B cell (primary cell): Measurements from ENCODE around the gene COL17A1. TPM values are rescaled to one million over a fixed set of nuclear protein-coding genes. Genes with fewer than 3 reads are reported as not detected.

Source experiments
- ATAC-seq: fragments of 200-7000 bp; cut with Tn5 transposase; one replicate; pipeline ENCODE4 v1.10.0; 2021; ENCODE audit warnings: low read depth, mild to moderate bottlenecking, moderate number of reproducible peaks, moderate library complexity
- CTCF ChIA-PET: fragments of 350-600 bp; sonication (Branson Sonifier 250); formaldehyde crosslinking; loops from one replicate; lab custom pipeline; 2021; ENCODE audit warnings: antibody characterized with exemption, inconsistent platforms; lab: Charles Lee
- POLR2A ChIA-PET: fragments of 350-600 bp; sonication (Branson Sonifier 250); formaldehyde crosslinking; loops from one replicate; lab custom pipeline; 2021; ENCODE audit warnings: antibody characterized with exemption; lab: Charles Lee
- DNase-seq: peaks from one replicate; pipeline ENCODE4 v3.0.0; 2013
- H2AFZ ChIP-seq: 2 replicates; pipeline ENCODE4 v1.6.1; 2012; ENCODE audit warnings: mild to moderate bottlenecking, low read depth, low read length; ENCODE audit not compliant: insufficient read depth, poor library complexity, severe bottlenecking
- H3K27ac ChIP-seq, 2 donors: 1 replicate in 1 of 2; 2 replicates in 1 of 2; pipeline ENCODE4 v1.5.1; 2012 to 2013; ENCODE audit warnings: low read length in 2 of 2, mild to moderate bottlenecking in 2 of 2, moderate library complexity in 1 of 2
- H3K27me3 ChIP-seq, 4 experiments: fragments of 200-600 bp in 1 of 4; sonication (generic) in 1 of 4; replicated peaks in 1 of 4; 1 replicate in 2 of 4; 2 replicates in 2 of 4; pipeline versions ENCODE4 v1.6.1 to v1.7.0; 2013 to 2016; ENCODE audit warnings: low read length in 3 of 4, mild to moderate bottlenecking in 2 of 4, mixed read lengths in 1 of 4, moderate library complexity in 1 of 4; ENCODE audit not compliant: insufficient read depth in 4 of 4, control insufficient read depth in 3 of 4; ENCODE audit errors: control extremely low read depth in 1 of 4
- H3K36me3 ChIP-seq, 2 experiments: replicated peaks in 1 of 2; 1 replicate in 1 of 2; 2 replicates in 1 of 2; pipeline versions ENCODE4 v1.6.1 to v1.7.1; 2013; ENCODE audit warnings: low read length in 1 of 2; ENCODE audit not compliant: insufficient read depth in 2 of 2, control insufficient read depth in 1 of 2; ENCODE audit errors: control extremely low read depth in 1 of 2, extremely low read depth in 1 of 2
- H3K4me1 ChIP-seq, 2 donors: fragments of 200-600 bp in 1 of 2; sonication (generic) in 1 of 2; 1 replicate in 1 of 2; 2 replicates in 1 of 2; pipeline versions ENCODE4 v1.5.1 to v1.6.1; 2013 to 2017; ENCODE audit warnings: low read length in 2 of 2; ENCODE audit not compliant: control insufficient read depth in 2 of 2, insufficient read depth in 2 of 2
- H3K4me2 ChIP-seq: replicated peaks from 2 replicates; pipeline ENCODE3; 2012; ENCODE audit warnings: mild to moderate bottlenecking, low read depth, low read length; ENCODE audit not compliant: poor library complexity, severe bottlenecking
- H3K4me3 ChIP-seq, 5 experiments: fragments of 200-600 bp in 1 of 5; sonication (generic) in 1 of 5; 1 replicate in 3 of 5; 2 replicates in 2 of 5; pipeline versions ENCODE4 v1.5.1 to v1.7.0; 2011 to 2016; ENCODE audit warnings: low read length in 4 of 5, mild to moderate bottlenecking in 4 of 5, low read depth in 2 of 5, control low read depth in 1 of 5, moderate library complexity in 1 of 5; ENCODE audit not compliant: insufficient read depth in 1 of 5; ENCODE audit errors: control extremely low read depth in 1 of 5, extremely low read depth in 1 of 5
- H3K79me2 ChIP-seq: fragments of 200-600 bp; sonication (generic); one replicate; pipeline ENCODE4 v1.6.0; 2016; ENCODE audit warnings: low read length; ENCODE audit not compliant: control insufficient read depth, insufficient read depth
- H3K9ac ChIP-seq: fragments of 200-600 bp; sonication (generic); 2 replicates; pipeline ENCODE4 v1.6.1; 2017; ENCODE audit warnings: mild to moderate bottlenecking, low read length, moderate library complexity
- H3K9me3 ChIP-seq, 3 donors: one replicate each; pipeline versions ENCODE4 v1.6.1 to v1.7.1; 2013; ENCODE audit warnings: low read length in 2 of 3; ENCODE audit not compliant: control insufficient read depth in 2 of 3, insufficient read depth in 1 of 3; ENCODE audit errors: control extremely low read depth in 1 of 3
- H4K20me1 ChIP-seq: 2 replicates; pipeline ENCODE4 v1.6.0; 2012; ENCODE audit warnings: mild to moderate bottlenecking, low read length; ENCODE audit not compliant: insufficient read depth, control insufficient read depth, poor library complexity, severe bottlenecking
- H3K27ac Mint-ChIP-seq: one replicate; pipeline ENCODE4 v1.8.0; 2021; ENCODE audit warnings: mixed read lengths
- H3K27me3 Mint-ChIP-seq: one replicate; pipeline ENCODE4 v1.8.0; 2021; ENCODE audit warnings: mixed read lengths
- H3K4me1 Mint-ChIP-seq: one replicate; pipeline ENCODE4 v1.8.0; 2021; ENCODE audit warnings: mixed read lengths
- H3K4me3 Mint-ChIP-seq: one replicate; pipeline ENCODE4 v1.8.0; 2021; ENCODE audit warnings: mixed read lengths
- H3K9me3 Mint-ChIP-seq: one replicate; pipeline ENCODE4 v1.8.0; 2022; ENCODE audit warnings: mixed read lengths; ENCODE audit not compliant: insufficient read depth
- CTCF ChIP-seq: fragments of 200-600 bp; IDR thresholded peaks from one replicate; pipeline ENCODE4 v1.8.0; 2022; ENCODE audit warnings: antibody characterized with exemption, mild to moderate bottlenecking
- EZH2 ChIP-seq: IDR thresholded peaks from 2 replicates; pipeline ENCODE4 v1.6.1; 2012; ENCODE audit warnings: borderline replicate concordance, low read depth, mild to moderate bottlenecking, moderate library complexity, low read length; ENCODE audit not compliant: insufficient read depth, poor library complexity, severe bottlenecking
- WGBS: methylation state at CpG from one replicate; pipeline ENCODE4 v1.1.5; 2013; ENCODE audit warnings: missing lambda C conversion rate; ENCODE audit not compliant: insufficient coverage; 5-methylcytosine and 5-hydroxymethylcytosine counted together
- intact Hi-C: fragments of 100-400 bp; cut with micrococcal nuclease; formaldehyde crosslinking; loops from one replicate; pipeline ENCODE4 v1.10.0; 2022
- polyA plus RNA-seq: library from polyadenylated mRNA; depleted of rRNA; stranded (reverse); fragments of >200 nt; gene quantifications from 2 replicates; pipeline ENCODE4 v1.2.3, GENCODE V29; 2012
- total RNA-seq, 2 donors: library from RNA; stranded (reverse); fragments of 120-200 nt in 1 of 2; gene quantifications; 1 replicate in 1 of 2; 2 replicates in 1 of 2; pipeline versions ENCODE4 v1.2.3 to v1.2.4, GENCODE V29; 2013 to 2022

The COL17A1 gene
- total and polyA plus RNA-seq, 2 donors (not counting 1 experiment from before 2014, with no cell fraction given): not detected

GRCh38 chr10:104035194-104036068, 50.2 kb downstream of the COL17A1 start:
- H3K27me3 Mint-ChIP-seq: no peaks in the 10 kb centered on the region
- H3K9me3 ChIP-seq: no peaks in the 10 kb centered on the region
- intact Hi-C loops: no loop called here
- H4K20me1 ChIP-seq: no peaks in the 10 kb centered on the region
- ChIA-PET CTCF (no interaction called here), POLR2A (no interaction called here)
- no peaks in the 10 kb centered on the region for H3K9me3 Mint-ChIP-seq
- DNase-seq: no peak
- H3K9ac ChIP-seq: no peak overlapping the region
- no peak for TF ChIP-seq CTCF
- no peak for TF ChIP-seq EZH2
- H3K4me3 ChIP-seq: no peak overlapping the region
- no peaks in the 10 kb centered on the region for H3K36me3 ChIP-seq
- no peaks in the 10 kb centered on the region for H3K79me2 ChIP-seq
- no peaks in the 10 kb centered on the region for H3K4me1 Mint-ChIP-seq
- H3K4me3 Mint-ChIP-seq: no peak overlapping the region
- 82% methylated on average over 17 of the region's 18 CpGs for WGBS
- no peaks in the 10 kb centered on the region for H3K4me1 ChIP-seq
- H3K27me3 ChIP-seq: no peaks in the 10 kb centered on the region
- ATAC-seq: no peak
- no peak overlapping the region for H3K4me2 ChIP-seq
- H2AFZ ChIP-seq: no peak overlapping the region
- H3K27ac ChIP-seq: no peak overlapping the region
- H3K27ac Mint-ChIP-seq: no peak overlapping the region

GRCh38 chr10:104034401-104035193, 51.1 kb downstream of the COL17A1 start:
- DNase-seq: no peak
- CTCF ChIA-PET: no interaction called here
- 90% methylated on average over 23 of the region's 23 CpGs for WGBS

More at GRCh38 chr10:104034401-104035193, 51.1 kb downstream of the COL17A1 start:
- Histone ChIP-seq H3K4me2 (no peak overlapping the region), H3K9me3 (no peaks in the 10 kb centered on the region), H3K4me3 (no peak overlapping the region), H3K79me2 (no peaks in the 10 kb centered on the region), H2AFZ (no peak overlapping the region), H3K9ac (no peak overlapping the region), H3K36me3 (no peaks in the 10 kb centered on the region), H4K20me1 (no peaks in the 10 kb centered on the region), H3K4me1 (no peaks in the 10 kb centered on the region), H3K27me3 (no peaks in the 10 kb centered on the region), H3K27ac (no peak overlapping the region)
- H3K27ac Mint-ChIP-seq: no peak overlapping the region
- H3K27me3 Mint-ChIP-seq: no peaks in the 10 kb centered on the region
- no peaks in the 10 kb centered on the region for H3K4me1 Mint-ChIP-seq
- H3K4me3 Mint-ChIP-seq: no peak overlapping the region
- TF ChIP-seq CTCF (no peak), EZH2 (no peak)
- intact Hi-C loops: no loop called here
- no peaks in the 10 kb centered on the region for H3K9me3 Mint-ChIP-seq
- no peak for ATAC-seq
- POLR2A ChIA-PET: no interaction called here
